AG10803 (cell line): ENCODE data around the gene ZNF474.

Experiments
- DNase-seq: peaks from one replicate; pipeline ENCODE4 v3.0.0; 2010; ENCODE audit warnings: low read depth
- H3K4me3 ChIP-seq: 2 replicates; pipeline ENCODE4 v1.5.1; 2011; ENCODE audit warnings: mild to moderate bottlenecking, low read length, control low read depth
- CTCF ChIP-seq: conservative IDR thresholded peaks from 2 replicates; pipeline ENCODE4 v1.5.1; 2011; ENCODE audit warnings: mild to moderate bottlenecking, low read length, control low read depth, inconsistent platforms

Gene ZNF474

GRCh38 chr5:122184676-122185255 lies 55.4 kb downstream of the ZNF474 start:
- DNase-seq = no peak
- H3K4me3 ChIP-seq = no peak overlapping the region
- TF ChIP-seq CTCF = no peak

GRCh38 chr5:122187426-122187825 lies 58.1 kb downstream of the ZNF474 start:
- H3K4me3 ChIP-seq = no peak overlapping the region
- no peak for DNase-seq
- no peak for TF ChIP-seq CTCF

- no peak for DNase-seq
- H3K4me3 ChIP-seq = no peak overlapping the region
- TF ChIP-seq CTCF = no peak
Observed at GRCh38 chr5:122190156-122190555, 60.8 kb downstream of the ZNF474 start.

GRCh38 chr5:122192497-122193496 lies 63.5 kb downstream of the ZNF474 start:
- no peak overlapping the region for H3K4me3 ChIP-seq
- DNase-seq = peak; percentile 74
- TF ChIP-seq CTCF = peak; percentile 75

- peak; percentile 61 for DNase-seq
- TF ChIP-seq CTCF = peak; percentile 88
- H3K4me3 ChIP-seq = no peak overlapping the region
Observed at GRCh38 chr5:122195802-122196394, 66.6 kb downstream of the ZNF474 start.

GRCh38 chr5:122199146-122199545 lies 69.8 kb downstream of the ZNF474 start:
- DNase-seq = no peak
- TF ChIP-seq CTCF = no peak

More at GRCh38 chr5:122199146-122199545, 69.8 kb downstream of the ZNF474 start:
- H3K4me3 ChIP-seq = no peak overlapping the region
